IMR-90 (cell line): ENCODE data around the gene MT1H. TPM values are rescaled to one million over a fixed set of nuclear protein-coding genes. Genes with fewer than 3 reads are reported as not detected.

Source experiments
- ATAC-seq: fragments of 200-7000 bp; cut with Tn5 transposase; 2 replicates; pipeline ENCODE4 v1.9.1; 2020; ENCODE audit warnings: low read depth, mild to moderate bottlenecking, moderate library complexity
- BruUV-seq: library from RNA; stranded (reverse); fragments of 400-500 nt; replicated peaks from 2 replicates; lab custom pipeline; 2021; lab: Mats Ljungman, UMichigan
- CTCF ChIA-PET: fragments of 300-600 bp; formaldehyde crosslinking; extraction: SDS; loops from one replicate; lab custom pipeline; 2021; ENCODE audit warnings: antibody characterized with exemption; lab: Yijun Ruan, JAX
- POLR2A ChIA-PET: fragments of 300-600 bp; sonication (Branson Sonifier 250); formaldehyde crosslinking; loops from one replicate; lab custom pipeline; 2022; ENCODE audit warnings: antibody characterized with exemption; ENCODE audit not compliant: unreplicated experiment; lab: Charles Lee
- DNase-seq: peaks from one replicate; pipeline ENCODE4 v3.0.0; 2013
- H2AFZ ChIP-seq: replicated peaks from 2 replicates; pipeline ENCODE3; 2013; ENCODE audit warnings: low read length, mild to moderate bottlenecking; ENCODE audit not compliant: poor library complexity
- H2AK5ac ChIP-seq: 2 replicates; pipeline ENCODE4 v1.6.1; 2013; ENCODE audit warnings: low read depth, low read length, inconsistent platforms
- H2AK9ac ChIP-seq: replicated peaks from 2 replicates; pipeline ENCODE3; 2013; ENCODE audit warnings: mild to moderate bottlenecking, low read depth, low read length, moderate library complexity; ENCODE audit not compliant: poor library complexity
- H2BK120ac ChIP-seq: 2 replicates; pipeline ENCODE4 v1.6.1; 2013; ENCODE audit warnings: low read depth, low read length, inconsistent platforms
- H2BK15ac ChIP-seq: 3 replicates; pipeline ENCODE4 v1.6.1; 2013; ENCODE audit warnings: low read depth, low read length, inconsistent platforms
- H2BK20ac ChIP-seq: 2 replicates; pipeline ENCODE4 v1.6.1; 2013; ENCODE audit warnings: low read depth, mild to moderate bottlenecking, inconsistent platforms, low read length, moderate library complexity
- H2BK5ac ChIP-seq: 2 replicates; pipeline ENCODE4 v1.6.1; 2013; ENCODE audit warnings: mild to moderate bottlenecking, low read depth, low read length, inconsistent platforms; ENCODE audit not compliant: poor library complexity, severe bottlenecking
- H3K14ac ChIP-seq: replicated peaks from 2 replicates; pipeline ENCODE4 v1.6.1; 2013; ENCODE audit warnings: low read depth, low read length, inconsistent platforms
- H3K18ac ChIP-seq: 2 replicates; pipeline ENCODE4 v1.6.1; 2013; ENCODE audit warnings: low read depth, low read length, control low read depth
- H3K23ac ChIP-seq: 2 replicates; pipeline ENCODE4 v1.6.1; 2013; ENCODE audit warnings: low read depth, low read length, inconsistent platforms
- H3K27ac ChIP-seq: 2 replicates; pipeline ENCODE4 v1.5.1; 2013; ENCODE audit warnings: mild to moderate bottlenecking, control low read depth, low read length; ENCODE audit not compliant: insufficient read depth
- H3K27me3 ChIP-seq: 2 replicates; pipeline ENCODE4 v1.6.1; 2013; ENCODE audit warnings: low read length; ENCODE audit not compliant: control insufficient read depth, insufficient read depth
- H3K36me3 ChIP-seq: 2 replicates; pipeline ENCODE4 v1.6.1; 2013; ENCODE audit warnings: low read length, mixed read lengths; ENCODE audit not compliant: control insufficient read depth, insufficient read depth
- H3K4ac ChIP-seq: 2 replicates; pipeline ENCODE4 v1.6.1; 2013; ENCODE audit warnings: low read depth, low read length, inconsistent platforms
- H3K4me1 ChIP-seq: 2 replicates; pipeline ENCODE4 v1.6.1; 2013; ENCODE audit warnings: low read length, mixed read lengths; ENCODE audit not compliant: control insufficient read depth, insufficient read depth
- H3K4me2 ChIP-seq: 2 replicates; pipeline ENCODE4 v1.6.1; 2013; ENCODE audit warnings: low read depth, mild to moderate bottlenecking, control low read depth, low read length, moderate library complexity
- H3K4me3 ChIP-seq: 2 replicates; pipeline ENCODE4 v1.5.1; 2013; ENCODE audit warnings: low read depth, mild to moderate bottlenecking, control low read depth, low read length, moderate library complexity; ENCODE audit not compliant: insufficient read depth
- H3K56ac ChIP-seq: 2 replicates; pipeline ENCODE4 v1.6.1; 2013; ENCODE audit warnings: low read length, inconsistent platforms; ENCODE audit not compliant: insufficient read depth; ENCODE audit errors: extremely low read depth
- H3K79me1 ChIP-seq, 2 experiments: 2 replicates each; pipeline ENCODE4 v1.6.1; 2013; ENCODE audit warnings: low read length in 2 of 2, inconsistent platforms in 1 of 2, low read depth in 1 of 2
- H3K9ac ChIP-seq: 2 replicates; pipeline ENCODE4 v1.6.1; 2013; ENCODE audit warnings: low read depth, low read length, control low read depth
- H3K9me1 ChIP-seq: 2 replicates; pipeline ENCODE4 v1.6.1; 2013; ENCODE audit warnings: low read length, inconsistent platforms; ENCODE audit not compliant: insufficient read depth
- H3K9me3 ChIP-seq: 2 replicates; pipeline ENCODE4 v1.6.1; 2013; ENCODE audit warnings: low read length; ENCODE audit not compliant: control insufficient read depth, insufficient read depth
- H4K20me1 ChIP-seq: 2 replicates; pipeline ENCODE4 v1.6.1; 2013; ENCODE audit warnings: low read length, inconsistent platforms; ENCODE audit not compliant: insufficient read depth
- H4K5ac ChIP-seq: 2 replicates; pipeline ENCODE4 v1.6.1; 2013; ENCODE audit warnings: mild to moderate bottlenecking, low read depth, low read length, control low read depth
- H4K8ac ChIP-seq, 2 experiments: 2 replicates each; pipeline ENCODE4 v1.6.1; 2013; ENCODE audit warnings: low read depth in 2 of 2, low read length in 2 of 2, control low read depth in 1 of 2, inconsistent platforms in 1 of 2
- H4K91ac ChIP-seq: 2 replicates; pipeline ENCODE4 v1.6.1; 2013; ENCODE audit warnings: low read depth, low read length, inconsistent platforms; ENCODE audit not compliant: insufficient read depth
- MAFK ChIP-seq: IDR thresholded peaks from 2 replicates; pipeline ENCODE4 v1.6.1; 2012; ENCODE audit warnings: low read depth, low read length, improper control_type of control experiment
- WGBS, 2 experiments: methylation state at CpG; one replicate each; pipeline versions ENCODE4 v1.1.5 to v1.1.7; 2013; ENCODE audit warnings: missing lambda C conversion rate in 2 of 2; ENCODE audit not compliant: insufficient read length in 1 of 2; ENCODE audit errors: extremely low coverage in 2 of 2; 5-methylcytosine and 5-hydroxymethylcytosine counted together
- dilution Hi-C: fragments of 300-500 bp; cut with HindIII; formaldehyde crosslinking; loops from one replicate; pipeline ENCODE4 v1.14.3; 2018; ENCODE audit warnings: low sequenced_read_pairs; ENCODE audit not compliant: unreplicated experiment
- in situ Hi-C: fragments of 300-500 bp; cut with MboI; formaldehyde crosslinking; loops from 3 replicates; pipeline ENCODE4 v1.14.3; 2019; ENCODE audit warnings: low sequenced_read_pairs, inconsistent platforms, mixed read lengths
- intact Hi-C: fragments of 100-400 bp; cut with micrococcal nuclease; formaldehyde crosslinking; loops from 2 replicates; pipeline ENCODE4 v1.10.0; 2022
- polyA plus RNA-seq, 3 experiments: library from polyadenylated mRNA; depleted of rRNA; stranded (reverse); fragments of >200 nt; gene quantifications; 2 replicates each; pipeline ENCODE4 v1.2.3, GENCODE V29; 2012; ENCODE audit warnings: low replicate concordance in 1 of 3
- total RNA-seq: library from RNA; depleted of rRNA; stranded (reverse); fragments of >200 nt; gene quantifications from 2 replicates; pipeline ENCODE4 v1.2.3, GENCODE V29; 2012

Gene MT1H
- total and polyA plus RNA-seq, 2 of the 4 experiments (the other 2 are of a cell fraction): not detected

GRCh38 chr16:56667581-56668571 lies 1.7 kb upstream of the MT1H start, which contains the start of gene MT1G:
Gene MT1G, minus strand, starts transcription at chr16:56668065. Its CDS starts 72 bp downstream, at chr16:56667993.
- Histone ChIP-seq H3K79me1 (no peaks in the 10 kb centered on the region), H3K36me3 (no peaks in the 10 kb centered on the region), H2AFZ (peak within 1 kb of the TSS; percentile 33), H3K4me3 (no peak within 1 kb of the TSS), H3K14ac (no peak within 1 kb of the TSS), H4K91ac (no peak within 1 kb of the TSS), H2AK5ac (0 out of 2 replicates have a peak within 1 kb of the TSS, but pooled peaks have one; percentile 28), H3K23ac (no peak within 1 kb of the TSS), H3K27ac (no peak within 1 kb of the TSS), H4K8ac (no peak within 1 kb of the TSS), H2AK9ac (no peak within 1 kb of the TSS), H2BK5ac (no peak within 1 kb of the TSS), H3K4me2 (no peak within 1 kb of the TSS), H4K5ac (no peak within 1 kb of the TSS), H3K9me1 (peaks cover 2% of the 10 kb centered on the region), H3K4me1 (peaks cover 13% of the 10 kb centered on the region), H3K18ac (no peak within 1 kb of the TSS), H3K9ac (no peak within 1 kb of the TSS), H3K9me3 (no peaks in the 10 kb centered on the region), H2BK20ac (no peak within 1 kb of the TSS), H3K4ac (no peak within 1 kb of the TSS), H2BK15ac (no peak within 1 kb of the TSS), H3K27me3 (peaks cover 71% of the 10 kb centered on the region), H4K20me1 (0 out of 2 replicates have a peak, but pooled peaks cover 1% of the 10 kb centered on the region), H3K56ac (no peak within 1 kb of the TSS), H2BK120ac (no peak within 1 kb of the TSS)
- in situ Hi-C loops (no loop called here), intact Hi-C loops (no loop called here), dilution Hi-C loops (no loop called here)
- DNase-seq (no peak), ATAC-seq (peak; percentile 46)
- POLR2A ChIA-PET: no interaction called here
- no peak for TF ChIP-seq MAFK
- CTCF ChIA-PET: no interaction called here
- BruUV-seq: no TSS peak
- WGBS, 2 experiments: 9% methylated on average over 27 of the region's 46 CpGs; no CpG with 5 or more reads in 1 of the 2 experiments
